ENCODE data around the gene ADAMTS10. TPM values are rescaled to one million over a fixed set of nuclear protein-coding genes. Genes with fewer than 3 reads are reported as not detected.
A peak's percentile ranks its signal among the peaks of the same experiment; 100 is the strongest.

Gene ADAMTS10
- total RNA-seq, 1 donor from 2014 or later = 5.0 TPM

DNA sequence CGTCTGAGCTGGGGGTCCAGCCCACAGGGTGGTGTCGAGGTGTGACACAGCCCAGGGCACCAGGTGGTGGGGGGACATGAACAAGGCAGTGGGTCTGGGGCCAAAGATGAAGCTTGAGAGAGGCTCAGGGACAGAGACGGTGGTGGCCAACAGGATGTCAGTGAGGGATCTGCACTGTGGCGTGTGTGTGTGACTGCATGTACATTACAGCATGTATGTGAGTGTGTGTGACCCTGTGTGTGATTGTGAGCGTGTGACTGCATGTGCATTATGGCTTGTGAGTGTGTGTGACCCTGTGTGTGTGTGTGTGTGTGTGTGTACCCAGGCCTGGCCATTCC is 1.6 kb downstream of the ADAMTS10 start:
- TF ChIP-seq, protein P1, sequence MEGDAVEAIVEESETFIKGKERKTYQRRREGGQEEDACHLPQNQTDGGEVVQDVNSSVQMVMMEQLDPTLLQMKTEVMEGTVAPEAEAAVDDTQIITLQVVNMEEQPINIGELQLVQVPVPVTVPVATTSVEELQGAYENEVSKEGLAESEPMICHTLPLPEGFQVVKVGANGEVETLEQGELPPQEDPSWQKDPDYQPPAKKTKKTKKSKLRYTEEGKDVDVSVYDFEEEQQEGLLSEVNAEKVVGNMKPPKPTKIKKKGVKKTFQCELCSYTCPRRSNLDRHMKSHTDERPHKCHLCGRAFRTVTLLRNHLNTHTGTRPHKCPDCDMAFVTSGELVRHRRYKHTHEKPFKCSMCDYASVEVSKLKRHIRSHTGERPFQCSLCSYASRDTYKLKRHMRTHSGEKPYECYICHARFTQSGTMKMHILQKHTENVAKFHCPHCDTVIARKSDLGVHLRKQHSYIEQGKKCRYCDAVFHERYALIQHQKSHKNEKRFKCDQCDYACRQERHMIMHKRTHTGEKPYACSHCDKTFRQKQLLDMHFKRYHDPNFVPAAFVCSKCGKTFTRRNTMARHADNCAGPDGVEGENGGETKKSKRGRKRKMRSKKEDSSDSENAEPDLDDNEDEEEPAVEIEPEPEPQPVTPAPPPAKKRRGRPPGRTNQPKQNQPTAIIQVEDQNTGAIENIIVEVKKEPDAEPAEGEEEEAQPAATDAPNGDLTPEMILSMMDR (IDR thresholded peaks at IDR 0.05; ENCODE audit: insufficient read depth, low read length, poor library complexity, severe bottlenecking) = no peak
- H3K36me3 ChIP-seq (ENCODE audit: control insufficient read depth, insufficient read depth, low read length) = no peaks in the 10 kb centered on the region
- H3K4me3 ChIP-seq (ENCODE audit: low read depth, low read length) = peak overlapping the region; percentile 69
- no peaks in the 10 kb centered on the region for H3K27me3 ChIP-seq (ENCODE audit: control insufficient read depth, insufficient read depth, low read length)
- DNase-seq (ENCODE audit: low read depth) = no peak

DNA sequence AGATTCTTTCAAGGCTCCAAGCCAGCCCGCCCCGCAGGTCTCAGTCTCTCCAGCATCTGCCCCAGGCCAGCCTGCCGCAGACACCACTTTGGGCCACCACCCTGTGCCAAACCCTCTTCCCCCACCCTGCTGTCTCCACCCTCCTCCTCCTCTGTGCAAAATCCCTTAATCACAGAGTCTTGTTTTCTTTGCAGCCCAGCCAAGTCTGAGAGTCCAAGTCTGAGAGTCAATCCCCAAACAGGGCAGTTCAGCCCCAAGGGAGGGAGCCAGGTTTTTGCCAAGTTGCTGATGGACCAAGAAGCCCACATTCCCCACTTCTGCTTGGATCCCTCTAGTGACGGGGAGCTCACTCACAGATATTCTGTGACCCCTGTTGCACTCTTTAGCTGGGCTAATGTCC is 3.1 kb downstream of the ADAMTS10 start:
- DNase-seq (ENCODE audit: low read depth) = no peak
- Histone ChIP-seq H3K36me3 (ENCODE audit: control insufficient read depth, insufficient read depth, low read length) (no peaks in the 10 kb centered on the region), H3K27me3 (ENCODE audit: control insufficient read depth, insufficient read depth, low read length) (no peaks in the 10 kb centered on the region), H3K4me3 (ENCODE audit: low read depth, low read length) (no peak overlapping the region)
- TF ChIP-seq, protein P1 (IDR thresholded peaks at IDR 0.05; ENCODE audit: insufficient read depth, low read length, poor library complexity, severe bottlenecking) = no peak

DNA sequence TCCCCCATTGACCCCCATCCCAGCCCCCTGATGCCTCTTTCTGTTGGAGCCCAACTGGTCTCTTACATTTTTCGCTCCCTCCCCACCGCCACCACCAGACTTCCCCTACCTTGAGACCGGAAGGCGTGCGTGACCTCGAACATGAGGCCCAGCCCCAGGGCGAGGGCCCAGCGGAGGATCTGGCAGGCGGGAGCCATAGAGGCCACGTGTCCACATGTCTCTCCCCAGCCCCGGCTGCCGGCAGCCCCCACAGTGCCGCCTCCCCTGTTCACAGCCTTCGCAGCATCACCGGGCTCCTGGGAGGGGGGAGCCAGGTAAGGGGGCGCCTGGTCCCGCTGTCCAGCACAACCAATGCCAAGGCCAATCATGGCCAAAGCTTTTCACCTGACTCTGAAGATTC is 5.0 kb downstream of the ADAMTS10 start:
- H3K27me3 ChIP-seq (ENCODE audit: control insufficient read depth, insufficient read depth, low read length) = no peaks in the 10 kb centered on the region
- DNase-seq (ENCODE audit: low read depth) = no peak
- H3K4me3 ChIP-seq (ENCODE audit: low read depth, low read length) = no peak overlapping the region
- TF ChIP-seq, protein P1 (IDR thresholded peaks at IDR 0.05; ENCODE audit: insufficient read depth, low read length, poor library complexity, severe bottlenecking) = no peak
- no peaks in the 10 kb centered on the region for H3K36me3 ChIP-seq (ENCODE audit: control insufficient read depth, insufficient read depth, low read length)

DNA sequence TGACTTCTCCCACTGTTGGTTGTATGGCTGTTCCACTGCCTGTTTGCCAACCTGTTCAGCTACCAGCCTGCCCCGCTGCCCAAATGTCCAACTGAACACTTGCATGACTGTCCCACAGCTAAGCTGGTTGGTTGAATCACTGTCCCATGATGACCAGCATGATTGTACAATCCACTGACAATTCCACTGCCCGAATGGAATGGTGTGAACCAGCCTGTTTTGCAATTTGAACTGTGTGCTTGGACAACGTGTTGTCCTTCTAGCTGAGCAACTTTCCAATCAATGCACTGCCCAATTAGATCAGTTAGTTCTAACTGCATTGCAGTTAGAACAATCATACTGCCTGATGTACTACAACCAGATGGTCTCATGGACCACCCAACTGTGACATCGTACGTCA is 8.7 kb downstream of the ADAMTS10 start:
- H3K27me3 ChIP-seq (ENCODE audit: control insufficient read depth, insufficient read depth, low read length) = no peaks in the 10 kb centered on the region
- TF ChIP-seq, protein P1 (IDR thresholded peaks at IDR 0.05; ENCODE audit: insufficient read depth, low read length, poor library complexity, severe bottlenecking) = no peak
- no peaks in the 10 kb centered on the region for H3K36me3 ChIP-seq (ENCODE audit: control insufficient read depth, insufficient read depth, low read length)
- no peak overlapping the region for H3K4me3 ChIP-seq (ENCODE audit: low read depth, low read length)
- no peak for DNase-seq (ENCODE audit: low read depth)

DNA sequence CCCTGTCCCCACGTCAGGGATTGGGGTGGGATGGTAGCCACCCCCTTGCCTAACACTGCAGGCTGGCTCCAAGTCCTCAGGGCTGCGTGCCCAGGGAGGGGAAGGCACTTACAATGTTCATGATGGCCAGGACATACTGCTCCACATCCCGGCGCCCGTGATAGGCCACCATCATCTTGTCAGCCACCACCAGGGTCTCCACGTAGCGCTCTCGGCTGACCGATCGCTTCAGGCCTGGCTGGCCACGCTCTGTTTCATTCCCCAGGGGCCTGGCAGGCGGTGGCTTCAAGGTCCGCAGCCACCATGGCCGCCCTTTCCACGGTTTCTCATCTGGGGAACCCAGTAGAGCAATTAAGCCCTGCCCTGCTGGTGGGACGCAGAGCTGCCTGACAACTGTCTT is 9.7 kb downstream of the ADAMTS10 start:
- no peak for DNase-seq (ENCODE audit: low read depth)
- no peaks in the 10 kb centered on the region for H3K27me3 ChIP-seq (ENCODE audit: control insufficient read depth, insufficient read depth, low read length)
- no peak overlapping the region for H3K4me3 ChIP-seq (ENCODE audit: low read depth, low read length)
- TF ChIP-seq, protein P1 (IDR thresholded peaks at IDR 0.05; ENCODE audit: insufficient read depth, low read length, poor library complexity, severe bottlenecking) = no peak
- H3K36me3 ChIP-seq (ENCODE audit: control insufficient read depth, insufficient read depth, low read length) = no peaks in the 10 kb centered on the region

DNA sequence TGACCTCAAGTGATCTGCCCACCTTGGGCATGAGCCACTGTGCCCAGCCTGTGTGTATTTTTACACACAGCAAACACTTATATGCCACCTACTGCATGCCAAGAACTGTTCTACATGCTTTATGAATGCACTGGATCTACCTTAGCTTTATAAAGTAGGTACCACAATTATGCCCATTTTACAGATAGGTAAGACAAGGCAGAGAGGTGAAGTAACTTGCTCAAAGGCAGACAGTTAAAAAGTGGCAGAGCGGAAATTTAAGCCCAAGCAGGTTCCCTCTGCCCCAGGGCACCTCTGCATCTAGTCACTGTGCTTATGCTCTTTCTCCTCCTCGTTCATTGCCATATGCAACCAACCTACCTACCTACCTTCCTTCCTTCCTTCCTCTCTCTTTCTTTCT is 10.5 kb downstream of the ADAMTS10 start:
- Histone ChIP-seq H3K36me3 (ENCODE audit: control insufficient read depth, insufficient read depth, low read length) (no peaks in the 10 kb centered on the region), H3K27me3 (ENCODE audit: control insufficient read depth, insufficient read depth, low read length) (no peaks in the 10 kb centered on the region), H3K4me3 (ENCODE audit: low read depth, low read length) (no peak overlapping the region)
- no peak for DNase-seq (ENCODE audit: low read depth)
- TF ChIP-seq, protein P1 (IDR thresholded peaks at IDR 0.05; ENCODE audit: insufficient read depth, low read length, poor library complexity, severe bottlenecking) = no peak

All from kidney epithelial cell (primary cell).